ENCODE results near the gene DYDC2. TPM values are rescaled to one million over a fixed set of nuclear protein-coding genes. Genes with fewer than 3 reads are reported as not detected.

The DYDC2 gene
- total RNA-seq, 2 experiments from 2014 or later = not detected

DNA sequence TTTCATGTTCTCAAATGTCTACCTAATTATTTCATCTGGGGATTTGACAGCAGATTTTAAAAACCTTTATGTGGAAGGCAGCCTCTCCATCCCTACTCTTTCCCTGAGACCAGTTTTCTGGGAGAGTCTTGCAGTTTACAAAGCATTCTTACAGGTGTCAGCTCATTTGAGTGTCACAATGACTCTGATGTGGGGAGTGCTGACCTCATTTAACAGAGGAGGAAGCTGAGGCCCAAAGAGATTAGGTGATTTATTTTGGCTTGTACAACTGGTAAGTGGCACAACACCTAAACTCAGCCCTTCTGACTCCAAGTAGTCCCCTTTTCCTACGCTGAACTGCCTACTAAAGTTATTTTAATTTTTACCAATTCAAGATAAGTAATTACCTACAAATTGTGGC, 33.9 kb upstream of the DYDC2 start:
- no peak overlapping the region for H3K4me2 ChIP-seq (ENCODE audit: low read length)
- POLR2A ChIA-PET = interaction anchor here (0.7 kb wide), 1 partner anchor 207 kb away, joined by 4 read pairs; no protein-coding TSS in a partner anchor

DNA sequence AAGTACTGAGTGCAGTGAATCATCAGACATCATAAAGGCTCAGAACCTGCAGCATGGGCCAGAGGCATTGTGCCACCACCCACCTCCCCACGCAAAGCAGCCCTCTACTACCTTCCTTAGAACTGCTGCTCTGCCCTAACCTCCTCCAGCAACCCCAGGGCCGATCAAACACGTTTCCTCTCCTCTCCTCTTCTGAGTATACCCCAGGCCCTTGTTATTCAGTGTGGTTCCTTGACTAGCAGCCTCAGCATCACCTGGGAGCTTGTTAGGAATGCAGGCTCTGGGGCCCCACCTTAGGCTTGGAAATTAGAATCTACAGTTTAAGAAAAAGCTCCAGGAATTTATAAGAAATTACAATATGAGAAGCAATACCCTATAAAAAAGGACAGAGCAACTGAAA, 33.3 kb upstream of the DYDC2 start:
- no peak for TF ChIP-seq EZH2phosphoT487 (IDR thresholded peaks at IDR 0.05; ENCODE audit: borderline replicate concordance, low read depth, low read length)
- TF ChIP-seq, protein P1, sequence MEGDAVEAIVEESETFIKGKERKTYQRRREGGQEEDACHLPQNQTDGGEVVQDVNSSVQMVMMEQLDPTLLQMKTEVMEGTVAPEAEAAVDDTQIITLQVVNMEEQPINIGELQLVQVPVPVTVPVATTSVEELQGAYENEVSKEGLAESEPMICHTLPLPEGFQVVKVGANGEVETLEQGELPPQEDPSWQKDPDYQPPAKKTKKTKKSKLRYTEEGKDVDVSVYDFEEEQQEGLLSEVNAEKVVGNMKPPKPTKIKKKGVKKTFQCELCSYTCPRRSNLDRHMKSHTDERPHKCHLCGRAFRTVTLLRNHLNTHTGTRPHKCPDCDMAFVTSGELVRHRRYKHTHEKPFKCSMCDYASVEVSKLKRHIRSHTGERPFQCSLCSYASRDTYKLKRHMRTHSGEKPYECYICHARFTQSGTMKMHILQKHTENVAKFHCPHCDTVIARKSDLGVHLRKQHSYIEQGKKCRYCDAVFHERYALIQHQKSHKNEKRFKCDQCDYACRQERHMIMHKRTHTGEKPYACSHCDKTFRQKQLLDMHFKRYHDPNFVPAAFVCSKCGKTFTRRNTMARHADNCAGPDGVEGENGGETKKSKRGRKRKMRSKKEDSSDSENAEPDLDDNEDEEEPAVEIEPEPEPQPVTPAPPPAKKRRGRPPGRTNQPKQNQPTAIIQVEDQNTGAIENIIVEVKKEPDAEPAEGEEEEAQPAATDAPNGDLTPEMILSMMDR (conservative IDR thresholded peaks at IDR 0.05; ENCODE audit: low read length) = no peak
- Histone ChIP-seq H2AFZ (ENCODE audit: low read length) (no peak overlapping the region), H3K36me3 (ENCODE audit: insufficient read depth, low read length) (no peaks in the 10 kb centered on the region), H3K27ac (ENCODE audit: low read depth, low read length, poor library complexity, severe bottlenecking) (no peak overlapping the region), H3K9me3 (ENCODE audit: low read length) (no peaks in the 10 kb centered on the region), H3K79me2 (ENCODE audit: insufficient read depth, low read depth, low read length) (no peaks in the 10 kb centered on the region), H3K9me2 (ENCODE audit: insufficient read depth, low read length) (no peaks in the 10 kb centered on the region), H3K4me1 (ENCODE audit: insufficient read depth, low read length, poor library complexity, severe bottlenecking) (no peaks in the 10 kb centered on the region), H3K4me2 (ENCODE audit: low read length) (no peak overlapping the region), H3K4me3 (ENCODE audit: low read depth, low read length, poor library complexity, severe bottlenecking) (no peak overlapping the region), H4K20me1 (ENCODE audit: insufficient read depth, low read length) (no peaks in the 10 kb centered on the region)
- DNase-seq (ENCODE audit: low spot score) = no peak
- POLR2A ChIA-PET = no interaction called here
- intact Hi-C loops (cut with micrococcal nuclease; ENCODE audit: unreplicated experiment) = no loop called here
- BruUV-seq (replicated peaks) = no TSS peak
- CTCF ChIA-PET (ENCODE audit: unreplicated experiment) = no interaction called here

More for the DNA sequence above, 33.9 kb upstream of the DYDC2 start:
- H3K9me2 ChIP-seq (ENCODE audit: insufficient read depth, low read length) = no peaks in the 10 kb centered on the region
- CTCF ChIA-PET (ENCODE audit: unreplicated experiment) = no interaction called here
- BruUV-seq (replicated peaks) = no TSS peak
- H3K4me3 ChIP-seq (ENCODE audit: low read depth, low read length, poor library complexity, severe bottlenecking) = no peak overlapping the region
- H3K36me3 ChIP-seq (ENCODE audit: insufficient read depth, low read length) = no peaks in the 10 kb centered on the region
- no peaks in the 10 kb centered on the region for H3K9me3 ChIP-seq (ENCODE audit: low read length)
- H4K20me1 ChIP-seq (ENCODE audit: insufficient read depth, low read length) = no peaks in the 10 kb centered on the region
- no peak for DNase-seq (ENCODE audit: low spot score)
- TF ChIP-seq, protein P1 (conservative IDR thresholded peaks at IDR 0.05; ENCODE audit: low read length) = no peak
- TF ChIP-seq EZH2phosphoT487 (IDR thresholded peaks at IDR 0.05; ENCODE audit: borderline replicate concordance, low read depth, low read length) = no peak
- no peaks in the 10 kb centered on the region for H3K79me2 ChIP-seq (ENCODE audit: insufficient read depth, low read depth, low read length)
- no peak overlapping the region for H3K27ac ChIP-seq (ENCODE audit: low read depth, low read length, poor library complexity, severe bottlenecking)
- H3K4me1 ChIP-seq (ENCODE audit: insufficient read depth, low read length, poor library complexity, severe bottlenecking) = no peaks in the 10 kb centered on the region
- no peak overlapping the region for H2AFZ ChIP-seq (ENCODE audit: low read length)
- intact Hi-C loops (cut with micrococcal nuclease; ENCODE audit: unreplicated experiment) = no loop called here

DNA sequence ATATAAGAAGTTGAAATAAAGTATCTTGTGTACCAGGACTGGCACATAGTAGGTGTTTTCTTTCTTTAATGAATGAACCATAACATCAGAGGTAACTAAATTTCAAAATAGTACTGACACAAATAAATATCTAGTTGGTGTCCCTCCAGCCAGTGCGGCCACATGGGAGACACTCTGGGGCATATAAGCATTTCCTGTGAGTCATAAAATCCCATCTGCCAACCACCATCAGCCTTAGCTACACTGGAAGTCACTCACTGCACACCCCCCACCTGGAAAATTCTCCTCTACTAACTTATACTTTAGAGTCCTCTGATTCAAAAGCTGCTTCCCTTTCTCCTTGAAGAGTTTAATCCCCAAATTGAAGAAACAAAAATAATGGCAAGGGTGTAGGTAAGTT, 32.5 kb upstream of the DYDC2 start:
- no peak overlapping the region for H2AFZ ChIP-seq (ENCODE audit: low read length)
- H3K4me3 ChIP-seq (ENCODE audit: low read depth, low read length, poor library complexity, severe bottlenecking) = no peak overlapping the region
- no peaks in the 10 kb centered on the region for H4K20me1 ChIP-seq (ENCODE audit: insufficient read depth, low read length)
- no peak overlapping the region for H3K27ac ChIP-seq (ENCODE audit: low read depth, low read length, poor library complexity, severe bottlenecking)
- H3K36me3 ChIP-seq (ENCODE audit: insufficient read depth, low read length) = no peaks in the 10 kb centered on the region
- H3K4me1 ChIP-seq (ENCODE audit: insufficient read depth, low read length, poor library complexity, severe bottlenecking) = no peaks in the 10 kb centered on the region
- H3K4me2 ChIP-seq (ENCODE audit: low read length) = no peak overlapping the region
- ChIA-PET POLR2A (interaction anchor here (1.0 kb wide), 1 partner anchor 9 kb away, joined by 3 read pairs; no protein-coding TSS in a partner anchor), CTCF (ENCODE audit: unreplicated experiment) (no interaction called here)
- H3K9me2 ChIP-seq (ENCODE audit: insufficient read depth, low read length) = no peaks in the 10 kb centered on the region
- no peak for TF ChIP-seq EZH2phosphoT487 (IDR thresholded peaks at IDR 0.05; ENCODE audit: borderline replicate concordance, low read depth, low read length)
- TF ChIP-seq, protein P1 (conservative IDR thresholded peaks at IDR 0.05; ENCODE audit: low read length) = no peak
- H3K9me3 ChIP-seq (ENCODE audit: low read length) = no peaks in the 10 kb centered on the region
- no peak for DNase-seq (ENCODE audit: low spot score)
- intact Hi-C loops (cut with micrococcal nuclease; ENCODE audit: unreplicated experiment) = no loop called here
- no peaks in the 10 kb centered on the region for H3K79me2 ChIP-seq (ENCODE audit: insufficient read depth, low read depth, low read length)
- no TSS peak for BruUV-seq (replicated peaks)
